ENCODE measurements around the gene CREB1.

The CREB1 gene

GRCh38 chr2:207498427-207498826 is 31.3 kb upstream of the CREB1 start:
- no peak for TF ChIP-seq CTCF (IDR thresholded peaks at IDR 0.05)

- no peak for TF ChIP-seq CTCF (IDR thresholded peaks at IDR 0.05)
These were observed 30.6 kb upstream of the CREB1 start for GRCh38 chr2:207499114-207499513.

DNA sequence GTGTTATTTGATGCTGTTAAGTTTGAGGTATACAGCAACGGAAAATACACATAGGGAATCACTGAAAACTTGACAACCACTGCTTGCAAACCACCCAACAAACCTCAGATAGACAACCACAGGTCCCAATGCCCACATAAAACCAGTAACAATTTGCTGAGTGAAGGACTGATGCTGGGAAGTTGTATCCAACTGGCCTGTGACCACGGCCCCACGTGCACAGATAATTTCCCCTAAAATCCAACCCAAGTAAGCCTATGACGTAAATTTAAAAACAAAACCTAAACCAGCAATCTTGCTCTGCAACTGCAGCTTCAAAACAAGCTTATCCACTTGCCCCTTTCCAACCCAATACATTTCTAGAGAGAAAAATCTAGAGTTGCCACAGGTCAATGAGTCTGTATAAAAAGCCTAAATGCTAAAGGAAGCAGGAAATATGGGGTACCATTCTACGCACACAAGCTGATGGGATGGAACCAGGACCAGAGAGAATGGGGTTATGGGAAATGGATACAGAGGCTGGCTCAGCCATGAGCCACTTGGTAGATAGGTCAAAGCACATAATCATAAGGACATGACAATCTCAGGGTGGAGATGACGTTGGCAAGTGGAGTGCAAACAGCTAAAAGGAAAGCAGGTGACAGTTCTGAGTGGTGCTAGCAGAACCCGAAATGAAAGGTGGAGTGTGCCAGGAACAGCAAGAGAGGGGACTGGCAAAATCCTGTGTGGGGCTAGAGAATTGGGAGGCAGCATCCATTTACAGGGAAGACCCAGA is 27.8 kb upstream of the CREB1 start:
- no peak for TF ChIP-seq CTCF (IDR thresholded peaks at IDR 0.05)

DNA sequence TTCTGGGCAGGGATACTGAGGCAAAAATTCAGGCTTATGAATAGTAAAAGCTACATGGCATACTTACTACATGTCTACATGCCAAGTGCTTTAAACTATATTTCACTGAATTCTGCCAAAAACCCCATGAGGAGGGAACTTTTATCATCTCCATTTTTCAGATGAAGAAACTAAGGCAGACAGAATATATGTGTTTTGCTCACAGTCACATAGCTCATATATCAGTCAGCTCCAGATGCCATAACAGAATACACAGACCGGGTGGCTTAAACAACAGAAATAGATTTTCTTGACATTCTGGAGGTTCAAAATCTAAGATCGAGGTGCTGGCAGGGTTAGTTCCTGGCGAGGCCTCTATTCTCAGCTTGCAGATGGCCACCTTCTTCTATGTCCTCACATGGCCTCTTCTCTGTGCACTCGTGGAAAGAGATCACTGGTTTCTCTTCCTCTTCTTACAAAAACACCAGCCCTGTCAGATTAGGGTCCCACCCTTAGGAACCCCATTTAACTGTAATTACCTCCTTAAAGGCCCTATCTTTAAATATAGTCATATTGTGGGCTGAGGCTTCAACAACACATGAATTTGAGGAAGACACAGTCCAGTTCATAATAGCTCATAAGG is 27.1 kb upstream of the CREB1 start:
- TF ChIP-seq CTCF (IDR thresholded peaks at IDR 0.05): no peak

GRCh38 chr2:207503234-207503633 is 26.5 kb upstream of the CREB1 start:
- no peak for TF ChIP-seq CTCF (IDR thresholded peaks at IDR 0.05)

GRCh38 chr2:207504513-207505170 is 25.1 kb upstream of the CREB1 start:
- no peak for TF ChIP-seq CTCF (IDR thresholded peaks at IDR 0.05)

DNA sequence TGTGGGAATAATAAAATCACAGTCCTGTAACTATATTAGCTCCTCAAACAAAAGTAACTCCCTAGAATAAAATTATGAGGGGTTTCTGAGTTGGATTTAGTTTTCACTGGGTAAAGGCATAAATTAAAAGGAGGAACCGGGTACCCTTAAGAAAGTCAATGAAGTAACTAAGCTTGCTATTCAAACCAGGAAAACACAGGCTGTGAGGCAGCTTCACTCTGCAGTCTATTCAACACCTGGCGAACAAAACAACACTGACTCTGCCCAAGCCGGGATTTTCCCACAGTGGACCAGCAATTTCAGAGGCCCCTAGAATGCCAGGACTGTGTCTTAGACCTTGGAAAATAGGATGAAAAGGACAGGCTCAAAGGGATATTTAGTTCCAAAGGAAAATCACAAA is 24.6 kb upstream of the CREB1 start:
- no peak for TF ChIP-seq CTCF (IDR thresholded peaks at IDR 0.05)

Data from LNCAP (cell line).